GM18498 (cell line): Measurements from ENCODE around the gene KHDRBS2.

Experiments used
- ATAC-seq: cut with Tn5 transposase; IDR thresholded peaks from one replicate; pipeline ENCODE4 v1.9.1; 2021; ENCODE audit warnings: mild to moderate bottlenecking, moderate library complexity; ENCODE audit not compliant: unreplicated experiment

KHDRBS2 gene

DNA sequence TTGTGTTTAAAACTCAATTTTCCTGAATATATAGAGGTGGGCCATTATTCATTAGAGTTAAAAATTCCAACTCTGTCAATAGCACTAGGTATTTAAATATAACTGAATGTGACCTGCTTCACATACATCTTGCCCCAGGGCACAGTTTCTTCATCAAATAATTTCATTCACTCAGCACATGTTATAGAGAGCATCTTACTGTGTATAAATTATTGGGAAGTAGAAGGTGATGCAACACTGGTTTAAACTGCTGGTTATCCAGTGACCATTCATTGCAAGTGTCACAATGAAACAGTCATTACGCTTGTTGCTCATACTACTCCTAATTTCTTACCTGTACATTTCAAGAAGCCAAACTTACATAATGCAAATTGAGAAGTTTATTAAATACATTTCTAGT is 93.4 kb downstream of the KHDRBS2 start:
- ATAC-seq, result no peak

DNA sequence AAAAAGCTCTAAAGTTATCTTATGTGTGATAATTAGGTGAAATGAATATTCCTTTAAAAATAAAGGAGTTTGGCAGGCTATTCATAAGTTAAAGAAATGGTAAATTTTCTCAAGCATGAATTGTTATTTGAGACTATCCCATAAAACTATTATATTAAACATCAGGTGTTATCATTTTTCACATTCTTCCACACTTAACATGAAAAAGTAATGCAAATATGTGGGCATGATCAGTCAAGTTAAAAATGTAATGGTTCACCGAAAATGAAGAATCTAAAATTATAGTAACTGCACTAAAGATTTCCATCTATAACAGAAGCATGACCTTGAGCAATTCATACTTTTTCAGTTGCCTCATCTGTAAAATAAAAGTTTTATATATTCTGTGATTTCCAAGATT is 110.8 kb downstream of the KHDRBS2 start:
- no peak for ATAC-seq

DNA sequence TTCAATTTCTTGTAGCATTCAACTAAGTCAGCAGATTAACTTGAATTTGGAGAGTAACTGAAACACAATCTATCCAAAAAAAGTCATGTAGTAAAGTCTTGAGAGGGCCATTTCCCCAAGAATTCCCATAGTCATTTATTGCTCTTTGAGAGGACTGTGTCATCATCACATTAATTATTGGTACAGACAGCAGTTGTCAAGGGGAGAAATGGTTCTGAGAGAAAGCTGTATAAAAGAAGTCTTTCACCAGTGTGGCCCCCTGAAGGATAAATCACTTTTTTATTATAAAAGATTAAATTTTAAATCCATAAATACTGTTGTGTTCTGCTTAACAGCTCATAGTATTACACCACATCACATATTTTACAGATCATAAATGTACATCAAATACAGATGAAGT is 111.5 kb downstream of the KHDRBS2 start:
- ATAC-seq, result no peak

DNA sequence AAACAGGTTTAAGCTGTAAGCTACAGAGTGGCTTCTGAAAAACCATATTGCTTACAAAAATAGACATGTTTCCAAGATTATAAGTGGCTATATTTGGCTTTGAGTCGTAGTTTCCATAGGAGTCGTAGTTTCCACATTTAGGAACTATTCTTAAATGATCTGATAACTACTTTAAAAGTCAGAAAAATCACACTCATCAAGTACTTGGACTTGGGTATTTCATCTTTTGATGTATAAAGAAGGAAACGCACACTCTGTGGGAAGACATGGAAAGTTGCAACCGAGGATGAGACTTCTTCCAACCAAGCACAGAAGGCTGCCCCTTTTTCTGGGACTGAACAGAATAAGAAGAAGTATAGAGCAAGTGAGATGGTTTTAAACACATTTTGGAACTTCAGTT is 118.3 kb downstream of the KHDRBS2 start:
- ATAC-seq, result no peak

DNA sequence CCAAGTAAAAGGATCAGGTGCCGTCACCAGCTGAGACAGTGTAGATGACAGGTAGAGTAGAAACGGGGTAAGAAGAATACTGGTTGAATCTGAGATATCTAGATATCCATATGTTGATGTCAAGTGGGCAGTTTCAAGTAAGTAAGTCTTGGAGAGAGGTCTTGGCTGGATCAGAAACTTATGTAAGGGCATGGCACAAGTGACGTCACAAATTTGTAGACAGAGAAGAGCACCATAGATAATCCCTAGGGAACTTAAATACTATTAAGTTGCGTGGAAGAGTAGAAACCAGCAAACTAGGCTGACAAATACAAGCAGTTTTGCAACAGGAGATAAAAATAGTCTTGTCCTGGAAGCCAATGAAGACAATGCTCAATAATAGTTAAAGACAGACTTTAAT is 123.2 kb downstream of the KHDRBS2 start:
- no peak for ATAC-seq

DNA sequence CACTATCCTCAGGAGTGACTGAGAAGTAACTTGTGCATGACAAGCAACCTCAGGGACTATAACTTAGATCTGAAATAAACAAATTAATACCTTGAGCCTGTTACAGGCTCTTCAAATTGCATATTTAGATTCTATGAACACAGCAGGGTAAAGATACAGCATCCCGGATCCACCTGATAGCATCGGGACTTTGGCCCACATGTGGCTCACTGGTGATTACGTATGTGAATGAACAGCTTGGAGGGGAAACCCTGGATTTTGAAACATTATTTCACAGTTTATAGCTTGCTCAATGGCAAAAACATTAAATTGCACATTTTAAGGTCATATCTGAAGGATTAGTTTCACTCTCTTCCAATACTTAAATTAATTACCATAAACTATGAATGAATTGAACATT is 133.2 kb downstream of the KHDRBS2 start:
- no peak for ATAC-seq

DNA sequence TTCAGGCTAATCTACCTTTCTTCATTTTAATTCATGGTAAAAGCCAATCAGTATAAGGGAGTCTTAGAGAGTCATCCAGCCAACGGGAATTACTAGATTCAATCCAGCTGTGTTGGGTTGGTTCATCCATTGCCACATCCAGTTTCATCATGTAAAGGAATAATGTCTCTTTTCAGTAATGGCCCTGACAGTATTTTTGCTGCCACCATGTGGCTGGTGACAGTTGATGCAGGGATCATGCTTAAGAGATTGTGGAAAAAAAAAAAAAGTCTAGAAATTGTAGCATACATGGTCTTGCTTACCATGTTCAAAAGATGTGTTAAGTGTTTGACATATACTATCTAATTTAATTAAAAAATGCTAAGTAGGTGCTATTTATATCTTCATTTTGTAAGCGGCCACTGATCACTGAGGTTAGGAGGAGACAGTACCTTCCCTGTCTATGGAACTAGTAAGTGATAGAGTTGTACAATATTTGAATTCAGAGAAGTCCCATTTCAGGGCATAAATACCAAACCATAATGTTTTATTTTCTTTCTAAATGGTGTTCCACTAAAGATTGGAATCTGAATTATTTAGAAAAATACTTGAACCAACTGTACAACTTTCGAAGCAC is 135.9 kb downstream of the KHDRBS2 start:
- ATAC-seq, result peak; percentile 81

DNA sequence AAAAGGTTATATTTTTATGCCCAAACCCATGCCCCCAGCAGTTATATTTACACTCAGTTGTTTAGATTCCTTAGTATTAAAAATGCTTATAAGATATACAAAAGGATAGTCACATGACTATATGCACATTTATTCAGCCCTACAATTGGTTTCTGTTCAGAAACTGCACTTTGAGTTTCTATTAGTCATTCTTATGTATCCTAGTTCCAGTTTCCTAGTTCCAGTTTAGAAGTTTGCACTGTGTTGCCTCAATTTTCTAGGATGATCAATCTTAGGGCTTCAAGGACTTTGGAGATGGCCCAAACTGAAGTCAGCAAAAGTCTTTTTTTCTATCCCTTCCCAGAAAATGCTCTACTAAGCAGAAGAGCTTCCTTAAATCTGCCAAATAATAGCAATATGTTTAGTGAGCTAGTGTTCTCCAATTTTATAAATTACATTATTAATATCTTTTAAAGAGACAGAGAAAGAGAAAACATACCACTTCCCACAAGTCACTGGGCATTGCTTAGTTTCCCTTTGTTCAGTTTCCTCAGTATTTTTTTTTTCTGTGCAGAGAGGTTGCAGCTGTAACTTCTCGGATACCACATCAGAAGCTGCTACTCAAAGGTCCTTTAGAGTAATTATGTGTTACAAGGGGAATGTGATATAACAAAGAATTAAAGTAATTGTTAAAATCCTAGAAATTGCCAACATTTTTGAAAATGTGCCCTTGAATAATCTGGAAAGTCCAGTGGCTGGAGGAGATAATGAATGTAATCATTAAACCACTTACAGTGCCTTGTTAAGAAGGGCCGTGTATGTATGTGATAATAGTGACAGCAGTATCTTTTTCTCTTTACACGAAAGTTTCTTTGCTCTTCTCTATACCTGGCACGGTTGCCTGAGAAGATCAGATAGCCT is 138.8 kb downstream of the KHDRBS2 start:
- ATAC-seq, result no peak

DNA sequence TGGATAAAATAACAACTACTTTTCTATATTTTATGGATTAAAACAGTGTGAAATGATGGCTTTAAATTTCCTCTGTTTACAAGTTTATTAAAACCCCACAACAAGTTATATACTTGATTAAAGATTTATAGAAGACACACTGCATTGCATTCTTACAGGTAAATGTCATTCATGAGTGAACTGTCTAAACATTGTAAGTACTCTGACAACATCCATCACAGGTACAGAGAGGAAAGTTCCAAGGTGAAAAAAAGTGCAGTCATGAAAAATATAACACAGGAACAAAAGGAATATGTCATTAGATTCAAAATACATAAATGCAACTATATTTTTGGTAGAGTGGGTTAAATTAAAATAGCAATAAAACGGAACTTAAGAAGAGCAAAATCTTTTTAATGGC is 156.9 kb downstream of the KHDRBS2 start:
- ATAC-seq, result no peak

DNA sequence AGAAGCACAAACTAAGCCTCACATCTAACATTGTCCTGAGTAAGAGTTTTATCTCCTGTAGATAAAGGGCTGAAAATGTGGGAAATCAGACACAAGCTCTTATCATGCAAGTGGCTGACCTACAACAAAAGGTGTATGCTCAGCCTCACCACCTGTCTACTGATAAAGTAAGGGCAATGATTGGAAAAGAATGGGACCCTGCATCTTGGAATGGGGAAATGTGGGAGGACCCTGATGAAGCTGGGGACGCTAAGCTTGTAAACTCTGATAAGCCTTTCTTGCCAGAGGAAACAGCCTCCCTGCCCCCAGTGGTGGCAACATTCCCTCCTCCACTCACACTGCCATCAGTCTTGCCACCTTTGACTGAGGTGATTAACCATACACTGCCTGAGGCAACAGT is 166.6 kb downstream of the KHDRBS2 start:
- ATAC-seq, result no peak

DNA sequence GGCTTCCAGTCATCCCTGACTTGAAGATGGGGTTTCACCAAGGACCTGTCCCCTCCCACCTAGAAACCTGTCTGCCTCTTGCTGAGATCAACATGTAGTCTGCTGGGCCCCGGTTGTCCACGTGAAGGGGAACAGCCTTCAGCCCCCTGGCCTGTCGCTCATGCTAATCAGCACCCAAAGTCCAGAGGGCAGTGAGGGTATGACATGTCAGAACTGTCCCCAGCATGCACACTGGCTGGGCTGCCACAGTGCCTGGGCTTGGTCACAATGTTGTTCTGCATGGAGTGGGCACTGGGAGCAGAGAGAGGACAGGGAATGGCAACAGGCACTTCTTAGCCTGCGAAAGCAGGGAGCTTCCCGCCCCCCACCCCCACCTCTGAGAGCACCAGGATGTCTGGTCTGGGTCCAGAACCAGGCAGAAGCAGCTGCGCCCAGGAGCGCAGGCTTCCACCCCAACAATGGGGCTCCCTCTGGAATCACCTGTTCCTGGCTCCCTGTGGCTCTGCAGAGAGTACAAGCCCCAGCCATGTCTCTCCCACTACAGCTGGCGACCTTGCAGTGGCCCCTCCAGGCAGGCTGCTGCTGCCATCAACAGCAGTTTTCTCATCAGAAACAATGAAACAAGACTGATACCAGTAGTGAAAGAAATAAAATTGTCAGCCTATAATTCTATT is 182.7 kb downstream of the KHDRBS2 start:
- no peak for ATAC-seq

DNA sequence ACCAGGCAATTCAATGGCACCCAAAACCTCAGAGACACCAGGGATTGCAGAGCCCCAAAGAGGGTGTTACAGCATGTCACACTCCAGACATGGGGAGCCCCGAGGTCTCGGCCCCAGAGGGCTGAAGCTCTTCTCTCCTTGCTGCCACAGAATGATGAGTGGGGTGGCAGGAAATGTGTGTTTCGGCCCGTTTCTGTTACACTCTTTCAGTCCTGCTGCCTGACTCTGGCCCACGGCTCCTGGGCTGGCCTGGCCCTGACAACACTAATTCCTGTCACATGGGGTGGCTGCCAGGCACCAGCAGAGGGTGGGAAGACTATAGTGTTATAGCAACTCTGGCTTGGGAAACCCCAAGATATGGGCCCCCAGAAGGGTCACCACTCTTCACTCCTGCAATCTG is 183.6 kb downstream of the KHDRBS2 start:
- ATAC-seq, result no peak

DNA sequence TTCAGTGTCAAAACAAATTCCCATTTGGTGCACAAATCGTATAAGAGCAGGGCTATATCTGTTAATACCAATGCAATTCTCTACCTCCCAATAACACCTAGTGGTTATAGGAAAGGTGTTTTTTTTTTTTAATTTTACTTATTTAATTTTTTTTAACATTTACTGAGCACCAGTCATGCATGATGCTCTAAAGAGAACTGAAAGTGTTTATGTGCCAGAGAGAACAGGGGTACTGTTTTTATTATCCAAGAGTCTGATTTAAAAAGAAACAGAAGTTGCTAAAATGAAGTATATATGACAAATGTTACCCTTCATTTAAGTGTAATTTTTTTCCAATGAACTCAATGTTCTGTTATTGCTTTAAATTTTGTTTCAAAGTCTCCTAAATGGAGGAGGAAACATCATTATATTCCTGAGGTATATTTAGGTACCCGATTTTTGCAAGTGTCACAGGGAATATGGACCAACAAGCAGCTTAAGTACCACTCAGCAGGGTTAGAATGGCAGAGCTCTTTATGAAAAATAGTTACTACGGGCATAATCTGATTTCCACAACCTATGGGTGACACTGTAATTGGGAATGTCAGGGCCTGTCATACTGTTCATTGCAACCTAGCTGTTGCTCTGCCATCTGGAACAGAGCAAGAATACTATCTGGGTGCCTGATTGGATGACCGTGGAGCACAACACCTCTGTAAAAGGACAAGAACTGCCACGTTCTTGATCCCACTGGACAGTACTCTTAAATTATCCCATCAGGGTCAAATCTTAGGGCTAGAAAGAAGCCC is 195.4 kb downstream of the KHDRBS2 start:
- no peak for ATAC-seq

DNA sequence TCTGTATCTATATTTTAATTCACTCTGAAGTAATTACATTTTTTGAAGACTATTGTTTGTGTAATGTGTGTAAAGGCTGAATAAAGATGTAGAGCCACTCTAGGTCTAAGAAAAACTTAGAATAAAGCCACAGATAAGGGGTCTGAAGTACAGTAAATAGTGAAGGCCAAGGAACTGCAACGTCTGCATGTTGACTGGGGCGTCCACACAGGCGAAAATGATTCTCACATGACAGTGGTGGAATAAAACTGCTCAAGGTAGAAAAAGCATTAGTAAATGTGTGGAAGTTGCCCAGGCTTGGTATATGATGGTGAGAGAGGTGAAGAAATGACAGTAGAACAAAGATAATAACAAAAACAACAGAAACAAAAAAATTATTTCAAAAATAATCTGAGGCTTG is 196.2 kb downstream of the KHDRBS2 start:
- no peak for ATAC-seq

DNA sequence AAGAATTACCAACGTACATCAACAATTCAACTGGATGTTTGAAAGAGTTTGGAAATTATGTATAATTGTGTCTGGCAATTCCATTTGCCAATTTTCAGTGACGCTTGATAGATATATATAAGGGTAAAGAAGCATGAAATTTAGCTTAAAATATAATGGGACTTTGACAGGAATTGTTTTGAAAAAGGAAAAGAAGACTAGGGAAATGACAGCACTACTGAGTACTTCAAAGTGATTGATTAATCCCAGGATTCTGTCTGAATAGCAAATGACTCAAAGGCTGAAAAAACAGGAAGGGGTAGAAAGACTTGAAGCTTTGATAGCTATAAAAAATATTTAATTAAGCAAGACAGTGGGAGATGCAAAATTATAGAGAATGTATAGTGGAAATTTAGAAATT is 200.0 kb downstream of the KHDRBS2 start:
- ATAC-seq, result no peak

DNA sequence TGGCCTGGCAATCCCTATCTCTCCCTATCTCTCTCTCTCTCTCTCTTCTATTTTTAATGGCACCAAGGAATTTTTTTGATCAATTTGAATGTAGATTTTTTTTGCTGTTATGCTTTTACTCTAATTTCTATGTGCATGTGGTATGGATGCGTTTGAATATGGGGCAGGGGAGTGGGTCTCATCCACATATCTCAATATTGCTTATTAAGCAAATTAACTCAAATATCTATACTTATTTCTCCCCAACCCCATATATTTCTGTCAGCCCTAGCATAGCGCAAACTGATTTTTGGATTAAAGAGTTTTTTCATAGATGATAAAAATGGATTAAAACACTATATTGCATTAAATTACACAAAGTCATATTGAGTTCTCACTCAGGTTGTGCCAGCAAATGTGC is 210.2 kb downstream of the KHDRBS2 start:
- no peak for ATAC-seq

DNA sequence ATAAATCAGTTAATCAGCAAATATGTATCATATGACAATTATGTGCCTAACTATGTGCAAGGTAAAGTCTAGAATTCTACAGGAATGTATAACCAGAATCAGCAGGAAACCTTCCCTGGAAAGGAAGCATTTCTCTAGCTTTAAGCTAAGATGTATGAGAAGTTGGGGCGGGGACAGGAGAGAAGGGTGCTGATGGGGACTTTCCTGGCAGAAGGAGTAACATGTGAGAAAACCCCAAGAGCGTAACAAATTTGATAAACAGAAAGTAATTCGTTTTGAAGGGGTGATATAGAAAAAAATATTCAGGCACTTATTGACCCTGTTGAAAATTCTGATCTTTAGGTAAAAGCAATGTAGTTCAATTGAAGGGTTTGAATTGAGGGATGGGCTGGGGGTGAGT is 226.1 kb downstream of the KHDRBS2 start:
- ATAC-seq, result no peak

DNA sequence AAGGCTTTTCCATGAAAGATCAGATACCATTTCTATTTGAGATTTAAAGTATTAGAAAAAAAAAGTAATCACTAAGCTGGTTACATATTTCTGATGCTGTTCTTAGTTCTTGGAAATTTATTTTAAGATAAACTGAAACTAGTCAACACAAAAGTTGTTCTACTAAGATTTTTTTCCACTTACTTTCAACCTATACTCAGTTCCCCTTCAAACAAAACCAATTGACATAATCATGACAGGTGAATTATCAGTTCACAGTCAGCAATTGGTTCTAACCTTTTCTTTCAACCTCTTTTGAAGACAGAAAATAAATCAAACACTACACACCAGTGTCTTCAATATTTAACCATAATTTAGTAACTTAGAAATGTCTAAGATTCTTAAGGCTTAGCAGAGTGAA is 228.7 kb downstream of the KHDRBS2 start:
- no peak for ATAC-seq

DNA sequence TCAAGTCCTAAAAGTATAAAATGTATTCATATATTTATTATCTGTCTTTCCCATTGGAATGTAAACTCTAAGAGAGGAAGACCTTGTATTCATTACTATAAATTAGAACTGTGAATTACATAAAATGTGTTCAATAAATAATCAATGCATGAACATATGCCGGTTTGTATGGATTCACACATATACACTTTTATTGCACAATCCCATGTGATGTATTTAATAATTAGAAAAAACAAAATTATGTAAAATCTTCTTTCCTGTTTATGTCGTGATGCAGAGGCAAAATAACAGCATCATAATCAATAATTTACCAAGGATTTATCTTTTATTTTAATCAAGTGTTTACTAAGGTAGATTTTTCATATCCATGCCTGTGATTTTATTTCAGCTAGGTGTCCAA is 240.5 kb downstream of the KHDRBS2 start:
- no peak for ATAC-seq

DNA sequence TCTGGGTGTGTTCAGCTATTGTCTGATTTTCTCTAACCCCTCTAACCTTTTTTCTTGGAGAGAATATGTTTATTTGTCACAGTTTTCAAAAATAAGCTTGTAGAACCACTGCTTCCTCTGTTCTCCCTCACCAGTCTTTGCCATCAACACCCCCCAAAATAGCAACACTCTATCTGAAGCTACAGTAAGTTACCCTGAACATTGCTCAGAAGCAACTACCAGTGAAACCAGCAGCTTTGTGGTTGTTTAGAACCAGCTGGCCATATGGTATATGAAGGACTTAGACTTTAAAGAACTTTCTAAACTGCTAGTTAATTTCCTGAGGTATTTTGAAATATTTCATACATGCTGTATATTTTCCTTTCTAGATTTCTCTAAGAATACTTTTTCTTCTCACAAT is 242.9 kb downstream of the KHDRBS2 start:
- no peak for ATAC-seq

DNA sequence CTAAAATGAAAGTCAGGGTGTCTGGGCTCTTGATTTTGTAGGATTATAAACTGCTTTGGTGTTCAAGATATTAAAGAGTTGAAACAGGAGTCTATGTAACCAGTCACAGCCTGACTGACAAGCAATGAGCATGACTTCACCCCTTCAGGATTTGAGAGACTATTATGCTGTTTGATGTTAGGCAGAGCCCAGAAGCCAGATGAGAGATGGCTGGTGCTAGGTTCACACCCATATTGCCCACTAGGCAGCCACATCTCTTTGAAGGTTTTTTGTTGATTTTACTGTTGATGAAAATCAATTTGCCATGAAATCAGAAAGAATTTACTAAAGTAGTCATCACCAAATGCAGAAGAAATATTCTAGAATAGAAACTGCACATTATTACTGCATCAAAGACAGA is 243.6 kb downstream of the KHDRBS2 start:
- no peak for ATAC-seq
